Fibroblast of villous mesenchyme (primary cell): ENCODE measurements around the gene DDX27. TPM values are rescaled to one million over a fixed set of nuclear protein-coding genes. Genes with fewer than 3 reads are reported as not detected.

Experiments used
- DNase-seq: peaks from one replicate; pipeline ENCODE4 v3.0.0-alpha.2; 2010; ENCODE audit warnings: low read depth
- H3K4me3 ChIP-seq: 2 replicates; pipeline ENCODE4 v1.5.1; 2011; ENCODE audit warnings: low read depth, mild to moderate bottlenecking, low read length
- CTCF ChIP-seq: IDR thresholded peaks from 2 replicates; pipeline ENCODE4 v1.5.1; 2012; ENCODE audit warnings: low read depth, mild to moderate bottlenecking, low read length; ENCODE audit not compliant: insufficient read depth
- total RNA-seq: library from RNA; depleted of rRNA; stranded (reverse); fragments of >200 nt; gene quantifications from 2 replicates; pipeline ENCODE4 v1.2.3, GENCODE V29; 2012

DDX27 gene
- total RNA-seq, result 28.7 and 33.2 TPM in 2 replicates

GRCh38 chr20:49219091-49219923, at the start of gene DDX27:
Gene DDX27, plus strand, starts transcription at chr20:49219416. Its CDS starts 33 bp downstream, at chr20:49219449.
- peak within 1 kb of the TSS; percentile 100 for H3K4me3 ChIP-seq
- peak; percentile 99 for DNase-seq
- TF ChIP-seq CTCF, result no peak

GRCh38 chr20:49169547-49169946, 49.7 kb upstream of the DDX27 start:
- DNase-seq, result no peak
- H3K4me3 ChIP-seq, result no peak overlapping the region
- no peak for TF ChIP-seq CTCF

GRCh38 chr20:49170714-49171113, 48.5 kb upstream of the DDX27 start:
- no peak overlapping the region for H3K4me3 ChIP-seq
- no peak for DNase-seq
- TF ChIP-seq CTCF, result no peak

- TF ChIP-seq CTCF, result no peak
- H3K4me3 ChIP-seq, result no peak overlapping the region
- DNase-seq, result no peak
These were observed 47.3 kb upstream of the DDX27 start for GRCh38 chr20:49171909-49172308.

GRCh38 chr20:49172413-49172812, 46.8 kb upstream of the DDX27 start:
- DNase-seq, result no peak
- H3K4me3 ChIP-seq, result no peak overlapping the region
- TF ChIP-seq CTCF, result no peak

GRCh38 chr20:49174183-49174582, 45.0 kb upstream of the DDX27 start:
- TF ChIP-seq CTCF, result no peak
- H3K4me3 ChIP-seq, result no peak overlapping the region
- no peak for DNase-seq
